Karpas-422 (cell line): Measurements from ENCODE around the gene LIAS. TPM values are rescaled to one million over a fixed set of nuclear protein-coding genes. Genes with fewer than 3 reads are reported as not detected.
A peak's percentile ranks its signal among the peaks of the same experiment; 100 is the strongest.

Experiments used
- DNase-seq: peaks from one replicate; pipeline ENCODE4 v3.0.0-alpha.2; 2015
- H2AFZ ChIP-seq: fragments of 200-600 bp; sonication (generic); 2 replicates; pipeline ENCODE4 v1.6.1; 2014; ENCODE audit warnings: antibody characterized with exemption, low read length, mixed read lengths
- H3K27ac ChIP-seq: fragments of 200-600 bp; sonication (generic); 2 replicates; pipeline ENCODE4 v1.5.1; 2014; ENCODE audit warnings: mild to moderate bottlenecking, low read length, moderate library complexity
- H3K27me3 ChIP-seq: fragments of 200-600 bp; sonication (generic); 2 replicates; pipeline ENCODE4 v1.6.1; 2014; ENCODE audit warnings: low read length, mixed read lengths
- H3K36me3 ChIP-seq: fragments of 200-600 bp; sonication (generic); 2 replicates; pipeline ENCODE4 v1.6.1; 2014; ENCODE audit warnings: low read length, mixed read lengths; ENCODE audit not compliant: insufficient read depth
- H3K4me1 ChIP-seq: fragments of 200-600 bp; sonication (generic); 2 replicates; pipeline ENCODE4 v1.6.1; 2014; ENCODE audit warnings: mild to moderate bottlenecking, low read length, mixed read lengths
- H3K4me2 ChIP-seq: fragments of 200-600 bp; sonication (generic); 2 replicates; pipeline ENCODE4 v1.6.1; 2014; ENCODE audit warnings: low read length, low read depth, mild to moderate bottlenecking; ENCODE audit not compliant: poor library complexity, severe bottlenecking
- H3K4me3 ChIP-seq: fragments of 200-600 bp; sonication (generic); 2 replicates; pipeline ENCODE4 v1.5.1; 2014; ENCODE audit warnings: mild to moderate bottlenecking, antibody characterized with exemption, low read length, mixed read lengths
- H3K79me2 ChIP-seq: fragments of 200-600 bp; sonication (generic); 2 replicates; pipeline ENCODE4 v1.6.1; 2014; ENCODE audit warnings: mild to moderate bottlenecking, low read length, mixed read lengths
- H3K9ac ChIP-seq: fragments of 200-600 bp; sonication (generic); 2 replicates; pipeline ENCODE4 v1.6.0; 2014; ENCODE audit warnings: low read length
- H3K9me2 ChIP-seq: fragments of 200-600 bp; sonication (generic), shearing (Covaris generic); replicated peaks from 2 replicates; pipeline ENCODE4 v1.6.0; 2014; ENCODE audit warnings: mild to moderate bottlenecking, low read length, moderate library complexity; ENCODE audit not compliant: insufficient read depth
- H3K9me3 ChIP-seq: fragments of 300-700, 200-600 bp; sonication (generic); 2 replicates; pipeline ENCODE4 v1.6.1; 2014; ENCODE audit warnings: low read length, mixed read lengths
- H4K20me1 ChIP-seq: fragments of 200-600 bp; sonication (generic); 2 replicates; pipeline ENCODE4 v1.6.1; 2014; ENCODE audit warnings: mild to moderate bottlenecking, antibody characterized with exemption, low read length, low read depth; ENCODE audit not compliant: insufficient read depth
- total RNA-seq: library from RNA; depleted of rRNA; stranded (reverse); fragments of >200 nt; shearing (Covaris generic); gene quantifications from 2 replicates; pipeline ENCODE4 v1.2.3, GENCODE V29; 2014; ENCODE audit warnings: low replicate concordance

Gene LIAS
- total RNA-seq, 1 experiment from 2014 or later, result 19.5 TPM

- Histone ChIP-seq H2AFZ (no peak overlapping the region), H3K79me2 (no peaks in the 10 kb centered on the region), H3K4me1 (peaks cover 29% of the 10 kb centered on the region), H3K9me3 (no peaks in the 10 kb centered on the region), H3K27ac (no peak overlapping the region), H3K4me3 (no peak overlapping the region), H3K27me3 (no peaks in the 10 kb centered on the region), H4K20me1 (peaks cover 40% of the 10 kb centered on the region), H3K9ac (no peak overlapping the region), H3K9me2 (no peaks in the 10 kb centered on the region), H3K4me2 (no peak overlapping the region), H3K36me3 (peaks cover 51% of the 10 kb centered on the region)
- DNase-seq, result no peak
Observed at GRCh38 chr4:39450618-39451017, 8.2 kb upstream of the LIAS start.

- Histone ChIP-seq H3K4me1 (peaks cover 36% of the 10 kb centered on the region), H4K20me1 (peaks cover 50% of the 10 kb centered on the region), H3K4me3 (no peak overlapping the region), H3K4me2 (no peak overlapping the region), H3K9ac (no peak overlapping the region), H3K27me3 (no peaks in the 10 kb centered on the region), H2AFZ (no peak overlapping the region), H3K9me2 (no peaks in the 10 kb centered on the region), H3K36me3 (peaks cover 60% of the 10 kb centered on the region), H3K9me3 (no peaks in the 10 kb centered on the region), H3K27ac (no peak overlapping the region), H3K79me2 (peaks cover 5% of the 10 kb centered on the region; the same call in 1 of the 2 replicates)
- DNase-seq, result no peak
Observed at GRCh38 chr4:39451423-39452023, 7.3 kb upstream of the LIAS start.

GRCh38 chr4:39452153-39452859 is 6.5 kb upstream of the LIAS start:
- Histone ChIP-seq H3K36me3 (peaks cover 68% of the 10 kb centered on the region), H4K20me1 (peaks cover 57% of the 10 kb centered on the region), H3K79me2 (peaks cover 13% of the 10 kb centered on the region), H3K9ac (no peak overlapping the region), H3K27me3 (no peaks in the 10 kb centered on the region), H2AFZ (no peak overlapping the region), H3K27ac (no peak overlapping the region), H3K9me3 (no peaks in the 10 kb centered on the region), H3K9me2 (no peaks in the 10 kb centered on the region), H3K4me2 (no peak overlapping the region), H3K4me1 (peaks cover 40% of the 10 kb centered on the region), H3K4me3 (no peak overlapping the region)
- no peak for DNase-seq

DNA sequence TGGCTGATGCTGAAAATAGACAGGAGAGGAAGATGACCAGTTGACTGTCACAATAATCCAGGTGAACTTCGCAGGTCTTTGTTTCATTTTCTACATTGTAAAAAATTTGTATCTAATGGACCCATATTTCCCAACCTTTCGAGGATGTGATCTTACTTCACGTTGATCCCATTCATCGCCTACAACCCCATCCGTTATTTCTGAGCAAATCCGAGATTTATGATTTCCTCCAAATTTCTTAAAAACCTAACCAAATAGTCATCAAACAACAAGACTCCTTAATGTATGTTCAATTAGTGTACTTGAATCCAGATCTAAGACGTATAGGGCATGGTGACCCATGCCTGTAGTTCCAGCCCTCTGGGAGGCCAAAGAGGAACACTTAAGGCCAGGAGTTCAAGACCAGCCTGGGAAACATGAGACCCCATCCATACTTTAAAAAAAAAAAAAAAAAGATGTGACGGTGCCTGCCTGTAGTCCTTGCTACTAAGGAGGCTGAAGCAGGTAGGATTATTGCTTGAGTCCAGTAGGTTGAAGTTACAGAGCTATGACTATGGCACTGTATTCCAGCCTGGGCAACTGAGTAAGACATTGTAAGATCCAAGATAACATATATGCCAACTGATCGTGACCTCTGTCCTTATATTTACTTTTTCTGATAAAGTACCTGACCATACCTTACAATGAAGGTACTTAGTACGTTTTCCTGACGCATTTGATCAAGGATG is 5.8 kb upstream of the LIAS start:
- Histone ChIP-seq H3K9ac (no peak overlapping the region), H3K9me2 (no peaks in the 10 kb centered on the region), H3K36me3 (peaks cover 76% of the 10 kb centered on the region), H3K27me3 (no peaks in the 10 kb centered on the region), H3K9me3 (no peaks in the 10 kb centered on the region), H3K27ac (no peak overlapping the region), H2AFZ (no peak overlapping the region), H4K20me1 (peaks cover 65% of the 10 kb centered on the region), H3K4me3 (no peak overlapping the region), H3K4me1 (peaks cover 39% of the 10 kb centered on the region), H3K4me2 (no peak overlapping the region), H3K79me2 (peaks cover 20% of the 10 kb centered on the region)
- DNase-seq, result no peak

GRCh38 chr4:39453738-39454137 is 5.1 kb upstream of the LIAS start:
- Histone ChIP-seq H2AFZ (no peak overlapping the region), H4K20me1 (peaks cover 64% of the 10 kb centered on the region)

GRCh38 chr4:39455486-39455885 is 3.4 kb upstream of the LIAS start:
- Histone ChIP-seq H3K4me3 (no peak overlapping the region), H3K79me2 (peaks cover 33% of the 10 kb centered on the region), H4K20me1 (peaks cover 58% of the 10 kb centered on the region), H3K27me3 (no peaks in the 10 kb centered on the region), H3K36me3 (peaks cover 72% of the 10 kb centered on the region), H3K4me1 (peaks cover 35% of the 10 kb centered on the region), H3K27ac (no peak overlapping the region), H2AFZ (no peak overlapping the region), H3K9me3 (no peaks in the 10 kb centered on the region), H3K9me2 (no peaks in the 10 kb centered on the region), H3K4me2 (no peak overlapping the region), H3K9ac (no peak overlapping the region)
- DNase-seq, result no peak

More at GRCh38 chr4:39453738-39454137, 5.1 kb upstream of the LIAS start:
- peaks cover 77% of the 10 kb centered on the region for H3K36me3 ChIP-seq
- H3K4me1 ChIP-seq, result peaks cover 36% of the 10 kb centered on the region
- H3K4me2 ChIP-seq, result no peak overlapping the region
- H3K27ac ChIP-seq, result no peak overlapping the region
- H3K9ac ChIP-seq, result no peak overlapping the region
- H3K27me3 ChIP-seq, result no peaks in the 10 kb centered on the region
- H3K79me2 ChIP-seq, result peaks cover 27% of the 10 kb centered on the region
- H3K9me3 ChIP-seq, result no peaks in the 10 kb centered on the region
- H3K4me3 ChIP-seq, result no peak overlapping the region
- H3K9me2 ChIP-seq, result no peaks in the 10 kb centered on the region
- no peak for DNase-seq

- Histone ChIP-seq H3K27me3 (no peaks in the 10 kb centered on the region), H3K27ac (no peak overlapping the region), H3K9me2 (no peaks in the 10 kb centered on the region), H3K4me2 (peak overlapping the region; percentile 94), H3K36me3 (peaks cover 58% of the 10 kb centered on the region), H4K20me1 (peaks cover 50% of the 10 kb centered on the region), H3K9me3 (no peaks in the 10 kb centered on the region), H3K79me2 (peaks cover 43% of the 10 kb centered on the region), H3K4me3 (peak overlapping the region; percentile 95), H3K9ac (peak overlapping the region; percentile 78), H2AFZ (no peak overlapping the region), H3K4me1 (peaks cover 35% of the 10 kb centered on the region)
- DNase-seq, result no peak
Observed at GRCh38 chr4:39456946-39457763, 1.7 kb upstream of the LIAS start.
